ENCODE measurements around the gene HOXC10. TPM values are rescaled to one million over a fixed set of nuclear protein-coding genes. Genes with fewer than 3 reads are reported as not detected.
A peak's percentile ranks its signal among the peaks of the same experiment; 100 is the strongest.

HOXC10 gene
- total RNA-seq, 1 experiment from 2014 or later: not detected

- Histone ChIP-seq H3K36me3 (replicated peaks; ENCODE audit: control insufficient read depth, insufficient read depth, low read length) (no peaks in the 10 kb centered on the region), H3K4me3 (ENCODE audit: insufficient read depth, low read depth, low read length) (no peak overlapping the region), H3K27me3 (ENCODE audit: control insufficient read depth, insufficient read depth, low read length) (peaks cover 100% of the 10 kb centered on the region)
- peak; percentile 70 for DNase-seq
Measured at GRCh38 chr12:53975064-53975471, 9.9 kb upstream of the HOXC10 start.

GRCh38 chr12:53975479-53976152, 9.3 kb upstream of the HOXC10 start:
- peak; percentile 64 for DNase-seq
- peaks cover 100% of the 10 kb centered on the region for H3K27me3 ChIP-seq (ENCODE audit: control insufficient read depth, insufficient read depth, low read length)
- no peaks in the 10 kb centered on the region for H3K36me3 ChIP-seq (replicated peaks; ENCODE audit: control insufficient read depth, insufficient read depth, low read length)
- no peak overlapping the region for H3K4me3 ChIP-seq (ENCODE audit: insufficient read depth, low read depth, low read length)

DNA sequence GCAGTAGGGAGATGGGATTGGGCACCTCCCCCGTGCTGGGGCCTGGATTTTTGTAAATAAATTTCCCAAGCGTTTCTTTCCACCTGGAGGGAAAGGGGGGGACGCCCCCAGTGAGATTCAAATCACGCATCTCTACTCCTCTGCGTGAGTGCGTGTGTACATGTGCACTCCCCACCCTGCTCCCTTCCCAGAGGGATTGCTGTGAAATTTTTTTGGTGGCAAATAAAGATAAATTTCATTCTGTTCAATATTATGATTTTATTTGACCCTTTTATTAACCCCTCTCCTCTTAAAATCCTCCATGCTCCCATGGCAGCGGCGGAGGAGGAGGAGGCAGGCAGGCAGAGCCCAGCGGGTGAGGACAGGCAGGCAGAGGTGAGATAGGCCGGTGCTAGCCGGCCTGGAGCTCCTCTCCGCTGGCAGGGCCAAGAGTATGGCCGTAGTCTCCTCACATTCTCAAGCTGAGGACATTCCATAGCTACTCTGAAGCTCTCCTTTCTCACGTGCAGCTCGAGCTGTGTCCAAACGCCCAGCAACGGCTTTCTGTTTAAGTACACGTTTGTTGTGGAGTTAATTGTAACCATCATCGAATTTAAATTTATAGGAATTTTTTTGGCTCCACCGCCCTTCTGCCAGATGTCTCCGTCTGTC, 8.6 kb upstream of the HOXC10 start:
- H3K36me3 ChIP-seq (replicated peaks; ENCODE audit: control insufficient read depth, insufficient read depth, low read length): no peaks in the 10 kb centered on the region
- H3K4me3 ChIP-seq (ENCODE audit: insufficient read depth, low read depth, low read length): no peak overlapping the region
- H3K27me3 ChIP-seq (ENCODE audit: control insufficient read depth, insufficient read depth, low read length): peaks cover 100% of the 10 kb centered on the region
- DNase-seq: peak; percentile 71

GRCh38 chr12:53976823-53977595, 7.9 kb upstream of the HOXC10 start:
- Histone ChIP-seq H3K36me3 (replicated peaks; ENCODE audit: control insufficient read depth, insufficient read depth, low read length) (no peaks in the 10 kb centered on the region), H3K4me3 (ENCODE audit: insufficient read depth, low read depth, low read length) (no peak overlapping the region), H3K27me3 (ENCODE audit: control insufficient read depth, insufficient read depth, low read length) (peaks cover 100% of the 10 kb centered on the region)
- no peak for DNase-seq

GRCh38 chr12:53977596-53978445, 7.1 kb upstream of the HOXC10 start:
- Histone ChIP-seq H3K4me3 (ENCODE audit: insufficient read depth, low read depth, low read length) (no peak overlapping the region), H3K36me3 (replicated peaks; ENCODE audit: control insufficient read depth, insufficient read depth, low read length) (no peaks in the 10 kb centered on the region), H3K27me3 (ENCODE audit: control insufficient read depth, insufficient read depth, low read length) (peaks cover 100% of the 10 kb centered on the region)
- no peak for DNase-seq

DNA sequence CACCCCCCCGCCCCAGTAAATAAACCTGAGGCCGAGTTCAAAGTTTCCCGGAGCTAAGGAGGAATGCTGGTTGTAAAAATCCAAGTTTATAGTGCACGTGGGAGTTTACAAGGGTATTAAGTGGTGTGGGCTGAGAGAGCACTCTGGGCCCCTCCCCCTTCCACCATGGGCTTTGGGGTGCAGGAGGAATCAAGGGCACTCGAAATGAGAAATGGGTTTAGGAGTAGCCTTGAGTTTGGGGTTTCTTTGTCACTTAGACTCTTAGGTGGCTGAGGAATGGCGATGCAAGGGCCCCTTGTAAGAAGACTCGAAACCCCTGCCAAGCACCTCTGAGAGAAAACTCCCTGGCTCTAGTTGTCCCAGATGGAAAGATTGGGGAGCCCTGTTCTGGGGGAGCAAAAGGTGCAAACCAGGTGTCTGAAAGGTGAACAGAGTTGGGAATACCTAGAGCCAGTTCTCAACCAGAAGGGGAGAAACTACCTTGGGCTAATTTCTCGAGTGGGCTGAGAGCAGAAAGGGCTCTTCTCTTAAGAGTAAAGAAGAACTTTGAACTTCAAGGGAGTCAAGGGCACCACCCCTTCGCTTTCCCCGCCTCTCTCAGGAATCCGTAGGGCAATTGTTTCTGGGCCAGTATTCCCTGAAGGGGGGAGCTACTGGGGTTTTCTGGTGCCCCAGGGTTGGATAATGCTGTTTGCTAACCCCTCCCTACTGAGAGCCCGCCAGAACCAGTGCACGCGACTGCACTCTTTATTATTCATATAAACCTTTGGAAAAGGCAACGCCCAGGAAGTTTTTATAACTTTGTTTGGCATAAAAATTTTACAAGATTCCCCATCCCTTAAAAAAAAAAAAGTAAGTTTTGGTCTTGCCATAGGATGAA, 6.2 kb upstream of the HOXC10 start:
- no peak for DNase-seq

GRCh38 chr12:53980104-53980801, 4.7 kb upstream of the HOXC10 start:
- no peaks in the 10 kb centered on the region for H3K36me3 ChIP-seq (replicated peaks; ENCODE audit: control insufficient read depth, insufficient read depth, low read length)
- DNase-seq: no peak
- peaks cover 98% of the 10 kb centered on the region for H3K27me3 ChIP-seq (ENCODE audit: control insufficient read depth, insufficient read depth, low read length)
- no peak overlapping the region for H3K4me3 ChIP-seq (ENCODE audit: insufficient read depth, low read depth, low read length)

More for the DNA sequence above, 6.2 kb upstream of the HOXC10 start:
- Histone ChIP-seq H3K27me3 (ENCODE audit: control insufficient read depth, insufficient read depth, low read length) (peaks cover 100% of the 10 kb centered on the region), H3K4me3 (ENCODE audit: insufficient read depth, low read depth, low read length) (no peak overlapping the region), H3K36me3 (replicated peaks; ENCODE audit: control insufficient read depth, insufficient read depth, low read length) (no peaks in the 10 kb centered on the region)

GRCh38 chr12:53980802-53981496, 4.0 kb upstream of the HOXC10 start:
- Histone ChIP-seq H3K36me3 (replicated peaks; ENCODE audit: control insufficient read depth, insufficient read depth, low read length) (no peaks in the 10 kb centered on the region), H3K27me3 (ENCODE audit: control insufficient read depth, insufficient read depth, low read length) (peaks cover 98% of the 10 kb centered on the region), H3K4me3 (ENCODE audit: insufficient read depth, low read depth, low read length) (no peak overlapping the region)
- DNase-seq: no peak

GRCh38 chr12:53981634-53982565, 3.0 kb upstream of the HOXC10 start:
- Histone ChIP-seq H3K27me3 (ENCODE audit: control insufficient read depth, insufficient read depth, low read length) (peaks cover 98% of the 10 kb centered on the region), H3K4me3 (ENCODE audit: insufficient read depth, low read depth, low read length) (no peak overlapping the region), H3K36me3 (replicated peaks; ENCODE audit: control insufficient read depth, insufficient read depth, low read length) (no peaks in the 10 kb centered on the region)
- DNase-seq: peak; percentile 72

GRCh38 chr12:53982648-53983567, 2.0 kb upstream of the HOXC10 start:
- Histone ChIP-seq H3K4me3 (ENCODE audit: insufficient read depth, low read depth, low read length) (no peak overlapping the region), H3K36me3 (replicated peaks; ENCODE audit: control insufficient read depth, insufficient read depth, low read length) (no peaks in the 10 kb centered on the region)

GRCh38 chr12:53983568-53983949, 1.4 kb upstream of the HOXC10 start:
- Histone ChIP-seq H3K4me3 (ENCODE audit: insufficient read depth, low read depth, low read length) (no peak overlapping the region), H3K27me3 (ENCODE audit: control insufficient read depth, insufficient read depth, low read length) (peaks cover 98% of the 10 kb centered on the region), H3K36me3 (replicated peaks; ENCODE audit: control insufficient read depth, insufficient read depth, low read length) (no peaks in the 10 kb centered on the region)
- DNase-seq: no peak

More at GRCh38 chr12:53982648-53983567, 2.0 kb upstream of the HOXC10 start:
- peaks cover 98% of the 10 kb centered on the region for H3K27me3 ChIP-seq (ENCODE audit: control insufficient read depth, insufficient read depth, low read length)
- no peak for DNase-seq
